Spleen (tissue), 11 donors: ENCODE results near the gene ALKBH2. TPM values are rescaled to one million over a fixed set of nuclear protein-coding genes. Genes with fewer than 3 reads are reported as not detected.
"Not testable (repeated sequence)": the region's sequence is repeated elsewhere in the genome, so short reads cannot be mapped to it uniquely, and the experiment has no call there.

Source experiments
- DNase-seq: peaks from one replicate; pipeline ENCODE4 v3.0.0-alpha.2; 2020
- H3K27ac ChIP-seq, 8 donors: fragments of 200-600 bp; sonication (generic) in 7 of 8; 1 replicate in 4 of 8; 2 replicates in 4 of 8; pipeline versions ENCODE4 v1.5.0 to v1.8.0; 2016 to 2021; ENCODE audit warnings: inconsistent platforms in 4 of 8, mild to moderate bottlenecking in 4 of 8, moderate library complexity in 1 of 8
- H3K27me3 ChIP-seq, 7 donors: fragments of 200-600 bp; sonication (generic) in 6 of 7; replicated peaks in 1 of 7; 1 replicate in 4 of 7; 2 replicates in 3 of 7; pipeline versions ENCODE4 v1.5.0 to v1.8.0; 2016 to 2021; ENCODE audit warnings: inconsistent platforms in 3 of 7, mild to moderate bottlenecking in 1 of 7
- H3K36me3 ChIP-seq, 6 donors: fragments of 200-600 bp; sonication (generic) in 5 of 6; 1 replicate in 4 of 6; 2 replicates in 2 of 6; pipeline versions ENCODE4 v1.5.0 to v1.8.0; 2016 to 2021; ENCODE audit warnings: inconsistent platforms in 2 of 6
- H3K4me1 ChIP-seq, 6 donors: fragments of 200-600 bp; sonication (generic) in 5 of 6; 1 replicate in 3 of 6; 2 replicates in 3 of 6; pipeline versions ENCODE4 v1.5.0 to v1.8.0; 2016 to 2021; ENCODE audit warnings: inconsistent platforms in 3 of 6
- H3K4me3 ChIP-seq, 8 donors: fragments of 200-600 bp; sonication (generic) in 7 of 8; 1 replicate in 4 of 8; 2 replicates in 4 of 8; pipeline versions ENCODE4 v1.5.0 to v1.8.0; 2016 to 2021; ENCODE audit warnings: inconsistent platforms in 4 of 8, mild to moderate bottlenecking in 4 of 8, moderate library complexity in 2 of 8
- H3K9me3 ChIP-seq, 8 donors: fragments of 200-600 bp; sonication (generic) in 7 of 8; 1 replicate in 4 of 8; 2 replicates in 4 of 8; pipeline versions ENCODE4 v1.5.0 to v1.8.0; 2016 to 2021; ENCODE audit warnings: inconsistent platforms in 4 of 8
- CTCF ChIP-seq, 11 experiments: fragments of 200-600 bp in 7 of 11; fragments of 450-650 bp in 4 of 11; sonication (generic) in 4 of 11; IDR thresholded peaks in 8 of 11; conservative IDR thresholded peaks in 3 of 11; 1 replicate in 7 of 11; 2 replicates in 4 of 11; pipeline versions ENCODE4 v1.4.0 to v1.8.0; 2016 to 2021; ENCODE audit warnings: antibody characterized with exemption in 11 of 11, inconsistent platforms in 4 of 11, mild to moderate bottlenecking in 1 of 11
- POLR2A ChIP-seq, 3 donors: fragments of 450-650 bp; IDR thresholded peaks; one replicate each; pipeline ENCODE4 v1.5.1; 2017; ENCODE audit warnings: antibody characterized with exemption in 3 of 3, mild to moderate bottlenecking in 1 of 3
- POLR2AphosphoS5 ChIP-seq, 3 donors: sonication (generic); formaldehyde crosslinking; IDR thresholded peaks; one replicate each; pipeline ENCODE4 v1.5.1; 2017; ENCODE audit warnings: antibody characterized with exemption in 3 of 3
- WGBS, 5 donors: extraction: QIAGEN DNeasy Blood & Tissue Kit in 3 of 5; methylation state at CpG; one replicate each; pipeline versions ENCODE4 v1.1.5 to v1.1.7; 2013 to 2018; 5-methylcytosine and 5-hydroxymethylcytosine counted together
- intact Hi-C: fragments of 100-400 bp; cut with DNase I; formaldehyde crosslinking; loops from one replicate; pipeline ENCODE4 v1.15.0; 2023; ENCODE audit warnings: low total_unique reads
- polyA plus RNA-seq, 3 donors: library from polyadenylated mRNA; stranded (reverse); fragments of 200-250 nt; gene quantifications; one replicate each; pipeline ENCODE4 v1.2.1, GENCODE V29; 2013
- total RNA-seq, 7 donors: library from RNA; depleted of rRNA in 3 of 7; stranded (reverse); fragments of >200 nt in 3 of 7; fragmentation: NEBNext Ultra II Directional in 4 of 7; extraction: Animal tissue kit (Norgen Biotek cat#: 25700) in 4 of 7; gene quantifications; one replicate each; pipeline versions ENCODE4 v1.1.0 to v1.2.1, GENCODE V29; 2016 to 2021
- donor health status: healthy with polysubstance abuse.
- donor health status: DM: no; HTN: no; CAD: no; lungs with moderate emphysema.
- donor health status: DM: no; HTN: no; CAD: no.
- donor health status: Bipolar disorder and iron deficiency.
- donor health status: healthy.
- donor health status: DM: no; HTN: no; CAD: no.
- donor health status: DM: yes; HTN: yes; CAD: no.

ALKBH2 gene
- total and polyA plus RNA-seq, 10 donors: 8.6 to 40.3 (median 13.8) TPM

GRCh38 chr12:109056891-109057290 lies 36.4 kb downstream of the ALKBH2 start:
- Histone ChIP-seq H3K36me3 (peaks cover 0 to 52% (median 16%) of the 10 kb centered on the region in 6 donors), H3K27ac (no peak overlapping the region), H3K9me3 (no peaks in the 10 kb centered on the region), H3K4me1 (peaks cover 11 to 35% (median 20%) of the 10 kb centered on the region in 6 donors), H3K4me3 (no peak overlapping the region), H3K27me3 (no peaks in the 10 kb centered on the region)
- TF ChIP-seq CTCF (IDR thresholded peaks at IDR 0.05 in 8 of 11, conservative IDR thresholded peaks at IDR 0.05 in 3 of 11) (no peak), POLR2A (IDR thresholded peaks at IDR 0.05) (no peak), POLR2AphosphoS5 (IDR thresholded peaks at IDR 0.05) (no peak)
- no peak for DNase-seq
- WGBS, 5 donors: 87 to 94% (median 91%) methylated on average over 3 of the region's 3 CpGs
- intact Hi-C loops: no loop called here

GRCh38 chr12:109054520-109054919 lies 38.8 kb downstream of the ALKBH2 start:
- H3K36me3 ChIP-seq: peaks cover 0 to 29% (median 15%) of the 10 kb centered on the region in 6 donors
- H3K4me1 ChIP-seq: peaks cover 12 to 39% (median 23%) of the 10 kb centered on the region in 6 donors
- TF ChIP-seq POLR2A (IDR thresholded peaks at IDR 0.05) (no peak), POLR2AphosphoS5 (IDR thresholded peaks at IDR 0.05) (no peak), CTCF (IDR thresholded peaks at IDR 0.05 in 8 of 11, conservative IDR thresholded peaks at IDR 0.05 in 3 of 11) (no peak)
- DNase-seq: no peak
- intact Hi-C loops: no loop called here
- peak overlapping the region; percentile 86 to 95 (median 94) for H3K27ac ChIP-seq
- peak overlapping the region in 1 of 8 donors; percentile 95 for H3K4me3 ChIP-seq
- no peaks in the 10 kb centered on the region for H3K27me3 ChIP-seq
- H3K9me3 ChIP-seq: no peaks in the 10 kb centered on the region

DNA sequence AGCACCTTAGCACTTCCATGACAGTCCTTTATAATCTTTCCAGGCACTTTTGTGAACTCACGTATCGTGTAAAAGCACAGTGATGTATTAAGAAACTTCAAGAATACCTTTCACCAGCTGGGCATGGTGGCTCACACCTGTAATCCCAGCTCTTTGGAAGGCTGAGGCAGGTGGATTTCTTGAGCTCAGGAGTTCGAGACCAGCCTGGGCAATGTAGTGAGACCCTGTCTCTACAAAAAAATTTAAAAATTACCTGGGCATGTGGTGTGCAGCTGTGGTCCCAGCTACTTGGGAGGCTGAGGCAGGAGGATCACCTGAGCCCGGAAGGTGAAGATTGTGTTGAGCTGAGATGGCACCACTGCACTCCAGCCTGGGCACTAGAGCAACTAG lies 39.2 kb downstream of the ALKBH2 start:
- intact Hi-C loops: not testable (repeated sequence)

GRCh38 chr12:109053382-109054123 lies 39.7 kb downstream of the ALKBH2 start:
- peaks cover 0 to 19% (median 11%) of the 10 kb centered on the region in 6 donors for H3K36me3 ChIP-seq
- DNase-seq: no peak
- intact Hi-C loops: no loop called here
- H3K4me3 ChIP-seq: peak overlapping the region; percentile 89 to 99 (median 96)
- peak overlapping the region; percentile 86 to 95 (median 94) for H3K27ac ChIP-seq
- peaks cover 12 to 39% (median 23%) of the 10 kb centered on the region in 6 donors for H3K4me1 ChIP-seq
- TF ChIP-seq POLR2AphosphoS5 (IDR thresholded peaks at IDR 0.05): no peak
- TF ChIP-seq CTCF (IDR thresholded peaks at IDR 0.05 in 8 of 11, conservative IDR thresholded peaks at IDR 0.05 in 3 of 11): no peak
- no peak for TF ChIP-seq POLR2A (IDR thresholded peaks at IDR 0.05)
- no peaks in the 10 kb centered on the region for H3K9me3 ChIP-seq
- no peaks in the 10 kb centered on the region for H3K27me3 ChIP-seq
- WGBS, 5 donors: 13 to 19% (median 16%) methylated on average over 9 of the region's 9 CpGs

More for the DNA sequence above, 39.2 kb downstream of the ALKBH2 start:
- Histone ChIP-seq H3K4me3 (peak overlapping the region in 6 of 8 donors; percentile 89 to 98 (median 96)), H3K27ac (peak overlapping the region; percentile 86 to 95 (median 94)), H3K36me3 (peaks cover 0 to 25% (median 13%) of the 10 kb centered on the region in 6 donors), H3K4me1 (peaks cover 12 to 39% (median 23%) of the 10 kb centered on the region in 6 donors)
- H3K27me3 ChIP-seq, DNase-seq, H3K9me3 ChIP-seq: not testable (repeated sequence)
- WGBS, 5 donors: 63 to 86% (median 73%) methylated on average over 4 of the region's 4 CpGs
